GM23338 (cell line): ENCODE results near the gene ASPSCR1. TPM values are rescaled to one million over a fixed set of nuclear protein-coding genes. Genes with fewer than 3 reads are reported as not detected.
"Not testable (repeated sequence)": the region's sequence is repeated elsewhere in the genome, so short reads cannot be mapped to it uniquely, and the experiment has no call there.

Experiments
- ATAC-seq: fragments of 200-7000 bp; cut with Tn5 transposase; 3 replicates; pipeline ENCODE4 v1.9.1; 2020
- DNase-seq: peaks from one replicate; pipeline ENCODE4 v3.0.0-alpha.2; 2015; ENCODE audit warnings: low spot score
- H2AFZ ChIP-seq: fragments of 200-600 bp; sonication (generic); 2 replicates; pipeline ENCODE4 v1.8.0; 2016; ENCODE audit warnings: antibody characterized with exemption, mild to moderate bottlenecking, moderate library complexity
- H3F3A ChIP-seq: fragments of 200-600 bp; sonication (generic); replicated peaks from 2 replicates; pipeline ENCODE4 v1.8.0; 2017; ENCODE audit warnings: antibody characterized with exemption, mixed run types, low read depth
- H3K27ac ChIP-seq: fragments of 200-600 bp; sonication (generic); 2 replicates; pipeline ENCODE4 v1.6.1; 2016; ENCODE audit warnings: low read depth
- H3K27me3 ChIP-seq: fragments of 200-600 bp; sonication (generic); 2 replicates; pipeline ENCODE4 v1.8.0; 2016; ENCODE audit warnings: mild to moderate bottlenecking, mixed run types, moderate library complexity; ENCODE audit not compliant: insufficient read depth
- H3K36me3 ChIP-seq: fragments of 200-600 bp; sonication (generic); 2 replicates; pipeline ENCODE4 v1.8.0; 2016; ENCODE audit warnings: mild to moderate bottlenecking; ENCODE audit not compliant: insufficient read depth
- H3K4me1 ChIP-seq: fragments of 200-600 bp; sonication (generic); 2 replicates; pipeline ENCODE4 v1.8.0; 2016; ENCODE audit warnings: mild to moderate bottlenecking, moderate library complexity; ENCODE audit not compliant: insufficient read depth
- H3K4me2 ChIP-seq: fragments of 200-600 bp; sonication (generic); 2 replicates; pipeline ENCODE4 v1.7.1; 2017; ENCODE audit warnings: mixed run types
- H3K4me3 ChIP-seq: fragments of 200-600 bp; sonication (generic); 2 replicates; pipeline ENCODE4 v1.6.1; 2016; ENCODE audit warnings: mixed run types
- H3K79me2 ChIP-seq: fragments of 200-600 bp; sonication (generic); replicated peaks from 2 replicates; pipeline ENCODE4 v1.8.0; 2017; ENCODE audit warnings: mild to moderate bottlenecking; ENCODE audit not compliant: insufficient read depth
- H3K9me2 ChIP-seq: fragments of 200-600 bp; sonication (generic); 2 replicates; pipeline ENCODE4 v1.8.0; 2017; ENCODE audit not compliant: insufficient read depth
- H4K20me1 ChIP-seq: fragments of 200-600 bp; sonication (generic); replicated peaks from 2 replicates; pipeline ENCODE4 v1.8.0; 2017; ENCODE audit warnings: mild to moderate bottlenecking; ENCODE audit not compliant: insufficient read depth
- H3K27ac Mint-ChIP-seq: 2 replicates; pipeline ENCODE4 v1.8.0; 2020; ENCODE audit warnings: inconsistent platforms, mild to moderate bottlenecking, moderate library complexity, mixed read lengths
- H3K27me3 Mint-ChIP-seq: 3 replicates; pipeline ENCODE4 v1.8.0; 2022; ENCODE audit warnings: low read depth, mild to moderate bottlenecking, moderate library complexity, mixed read lengths, inconsistent platforms; ENCODE audit not compliant: insufficient read depth, poor library complexity
- H3K36me3 Mint-ChIP-seq: 3 replicates; pipeline ENCODE4 v1.8.0; 2021; ENCODE audit warnings: low read depth, mild to moderate bottlenecking, inconsistent platforms, moderate library complexity, mixed read lengths
- H3K4me1 Mint-ChIP-seq: 3 replicates; pipeline ENCODE4 v1.8.0; 2020; ENCODE audit warnings: mild to moderate bottlenecking, inconsistent platforms, mixed read lengths
- H3K4me3 Mint-ChIP-seq: 3 replicates; pipeline ENCODE4 v1.8.0; 2021; ENCODE audit warnings: moderate library complexity, mild to moderate bottlenecking, inconsistent platforms, mixed read lengths
- H3K9me3 Mint-ChIP-seq: 3 replicates; pipeline ENCODE4 v1.8.0; 2020; ENCODE audit warnings: moderate library complexity, mild to moderate bottlenecking, inconsistent platforms, mixed read lengths
- EZH2phosphoT487 ChIP-seq: fragments of 200-600 bp; sonication (generic); IDR thresholded peaks from one replicate; pipeline ENCODE4 v1.8.1; 2018; ENCODE audit warnings: antibody characterized with exemption; ENCODE audit not compliant: unreplicated experiment
- JUNB ChIP-seq: IDR thresholded peaks from one replicate; pipeline ENCODE4 v1.6.1; 2016; ENCODE audit warnings: antibody characterized with exemption; ENCODE audit not compliant: unreplicated experiment
- NANOG ChIP-seq: IDR thresholded peaks from 2 replicates; pipeline ENCODE4 v1.6.1; 2016; ENCODE audit warnings: antibody characterized with exemption, borderline replicate concordance
- POLR2AphosphoS5 ChIP-seq: IDR thresholded peaks from 2 replicates; pipeline ENCODE4 v1.6.1; 2016; ENCODE audit warnings: antibody characterized with exemption, low read depth
- REST ChIP-seq: IDR thresholded peaks from one replicate; pipeline ENCODE4 v1.6.1; 2018; ENCODE audit warnings: antibody characterized with exemption; ENCODE audit not compliant: unreplicated experiment
- ZNF114 ChIP-seq: fragments of 250-450 bp; sonication (Bioruptor Pico); IDR thresholded peaks from 2 replicates; pipeline ENCODE4 v1.5.0; 2020; ENCODE audit warnings: mild to moderate bottlenecking, moderate library complexity
- polyA plus RNA-seq: library from polyadenylated mRNA; unstranded; fragments of >200 nt; fragmentation: Nextera tagmentation; extraction: Ambion mirVana; gene quantifications from 2 replicates; pipeline ENCODE4 v1.2.1, GENCODE V29; 2016
- total RNA-seq: library from RNA; depleted of rRNA; stranded (reverse); fragments of >200 nt; shearing (Covaris generic); gene quantifications from 2 replicates; pipeline ENCODE4 v1.2.3, GENCODE V29; 2014
- TF ChIP-seq, protein P1 (sequence below): IDR thresholded peaks from 2 replicates; pipeline ENCODE4 v1.6.1; 2016; ENCODE audit warnings: antibody characterized with exemption
- TF ChIP-seq, protein P2 (sequence below), 2 experiments: fragments of 200-600 bp in 1 of 2; sonication (generic) in 1 of 2; conservative IDR thresholded peaks; 2 replicates each; pipeline versions ENCODE4 v1.5.1 to v1.6.1; 2016 to 2017; ENCODE audit warnings: antibody characterized with exemption in 2 of 2, low read depth in 2 of 2, mild to moderate bottlenecking in 2 of 2, moderate library complexity in 1 of 2

ASPSCR1 gene
- total and polyA plus RNA-seq, 2 experiments from 2014 or later = 44.2 to 46.9 TPM

DNA sequence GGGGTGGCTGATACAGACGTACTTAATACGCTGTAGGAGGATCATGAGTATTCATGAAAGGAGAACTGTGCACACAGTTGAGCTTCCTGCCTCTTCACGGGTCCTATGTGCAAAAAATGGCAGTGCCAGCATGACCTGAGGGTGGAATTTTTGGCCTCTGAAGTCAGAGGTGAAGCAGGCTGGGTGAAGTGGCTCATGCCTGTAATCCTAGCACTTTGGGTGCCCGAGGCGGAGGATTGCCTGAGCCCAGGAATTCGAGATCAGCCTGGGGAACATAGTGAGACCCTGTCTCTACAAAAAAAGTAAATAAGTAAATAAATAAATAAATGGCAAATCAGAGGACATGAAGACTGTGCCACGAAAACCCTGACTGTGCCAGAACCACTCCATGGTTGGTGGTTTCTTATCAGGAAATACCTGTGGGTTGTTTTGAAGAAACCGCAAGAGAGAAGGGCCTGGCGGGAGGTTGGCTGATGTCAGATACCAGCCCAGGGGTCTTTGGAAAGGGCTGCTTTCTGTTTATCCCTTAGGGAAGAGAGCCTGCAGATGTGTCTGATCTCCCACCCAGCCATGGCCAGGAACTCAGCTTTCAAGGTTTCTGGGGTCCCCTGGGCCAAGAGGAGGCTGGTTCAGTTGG, 3.4 kb downstream of the ASPSCR1 start:
- peaks cover 13% of the 10 kb centered on the region for H3K27me3 ChIP-seq
- ATAC-seq = no peak
- DNase-seq = no peak

GRCh38 chr17:81981511-81981910, 4.1 kb downstream of the ASPSCR1 start:
- not testable (repeated sequence) for H3K36me3 ChIP-seq, H2AFZ ChIP-seq, DNase-seq, H3K4me1 Mint-ChIP-seq, H3K27ac Mint-ChIP-seq, H3F3A ChIP-seq, H3K4me2 ChIP-seq, H3K27ac ChIP-seq, H3K79me2 ChIP-seq, H4K20me1 ChIP-seq, H3K27me3 ChIP-seq, H3K9me2 ChIP-seq, H3K4me3 Mint-ChIP-seq, H3K9me3 Mint-ChIP-seq, H3K4me1 ChIP-seq, ATAC-seq, H3K4me3 ChIP-seq
- Mint-ChIP-seq H3K27me3 (peaks cover 14% of the 10 kb centered on the region), H3K36me3 (peaks cover 49% of the 10 kb centered on the region)

More for the DNA sequence above, 3.4 kb downstream of the ASPSCR1 start:
- Histone ChIP-seq H3K27ac (no peak overlapping the region), H3K79me2 (peaks cover 9% of the 10 kb centered on the region), H3F3A (peaks cover 4% of the 10 kb centered on the region; the same call in 1 of the 2 replicates), H2AFZ (no peak overlapping the region), H3K9me2 (no peaks in the 10 kb centered on the region), H3K4me3 (no peak overlapping the region), H3K36me3 (peaks cover 4% of the 10 kb centered on the region; the same call in 1 of the 2 replicates), H3K4me1 (no peaks in the 10 kb centered on the region), H3K4me2 (no peak overlapping the region), H4K20me1 (no peaks in the 10 kb centered on the region; the same call in 1 of the 2 replicates)
- H3K9me3 Mint-ChIP-seq = no peaks in the 10 kb centered on the region
- peaks cover 6% of the 10 kb centered on the region; the same call in 2 of the 3 replicates for H3K4me1 Mint-ChIP-seq
- peaks cover 47% of the 10 kb centered on the region for H3K36me3 Mint-ChIP-seq
- TF ChIP-seq, protein P1, sequence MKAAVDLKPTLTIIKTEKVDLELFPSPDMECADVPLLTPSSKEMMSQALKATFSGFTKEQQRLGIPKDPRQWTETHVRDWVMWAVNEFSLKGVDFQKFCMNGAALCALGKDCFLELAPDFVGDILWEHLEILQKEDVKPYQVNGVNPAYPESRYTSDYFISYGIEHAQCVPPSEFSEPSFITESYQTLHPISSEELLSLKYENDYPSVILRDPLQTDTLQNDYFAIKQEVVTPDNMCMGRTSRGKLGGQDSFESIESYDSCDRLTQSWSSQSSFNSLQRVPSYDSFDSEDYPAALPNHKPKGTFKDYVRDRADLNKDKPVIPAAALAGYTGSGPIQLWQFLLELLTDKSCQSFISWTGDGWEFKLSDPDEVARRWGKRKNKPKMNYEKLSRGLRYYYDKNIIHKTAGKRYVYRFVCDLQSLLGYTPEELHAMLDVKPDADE = no peak
- no peak for TF ChIP-seq REST
- TF ChIP-seq ZNF114 (CRISPR knock-in tag) = no peak
- no peak for TF ChIP-seq POLR2AphosphoS5
- TF ChIP-seq NANOG = no peak
- TF ChIP-seq JUNB = no peak
- TF ChIP-seq, protein P2, sequence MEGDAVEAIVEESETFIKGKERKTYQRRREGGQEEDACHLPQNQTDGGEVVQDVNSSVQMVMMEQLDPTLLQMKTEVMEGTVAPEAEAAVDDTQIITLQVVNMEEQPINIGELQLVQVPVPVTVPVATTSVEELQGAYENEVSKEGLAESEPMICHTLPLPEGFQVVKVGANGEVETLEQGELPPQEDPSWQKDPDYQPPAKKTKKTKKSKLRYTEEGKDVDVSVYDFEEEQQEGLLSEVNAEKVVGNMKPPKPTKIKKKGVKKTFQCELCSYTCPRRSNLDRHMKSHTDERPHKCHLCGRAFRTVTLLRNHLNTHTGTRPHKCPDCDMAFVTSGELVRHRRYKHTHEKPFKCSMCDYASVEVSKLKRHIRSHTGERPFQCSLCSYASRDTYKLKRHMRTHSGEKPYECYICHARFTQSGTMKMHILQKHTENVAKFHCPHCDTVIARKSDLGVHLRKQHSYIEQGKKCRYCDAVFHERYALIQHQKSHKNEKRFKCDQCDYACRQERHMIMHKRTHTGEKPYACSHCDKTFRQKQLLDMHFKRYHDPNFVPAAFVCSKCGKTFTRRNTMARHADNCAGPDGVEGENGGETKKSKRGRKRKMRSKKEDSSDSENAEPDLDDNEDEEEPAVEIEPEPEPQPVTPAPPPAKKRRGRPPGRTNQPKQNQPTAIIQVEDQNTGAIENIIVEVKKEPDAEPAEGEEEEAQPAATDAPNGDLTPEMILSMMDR (conservative IDR thresholded peaks at IDR 0.05; ENCODE audit: low read depth in 2 of 2) = no peak
- no peak for TF ChIP-seq EZH2phosphoT487
- peaks cover 21% of the 10 kb centered on the region for H3K27me3 Mint-ChIP-seq
- H3K4me3 Mint-ChIP-seq = no peak overlapping the region
- H3K27ac Mint-ChIP-seq = no peak overlapping the region
